HT-29 (cell line): ENCODE measurements around the gene MAPKAPK2. TPM values are rescaled to one million over a fixed set of nuclear protein-coding genes. Genes with fewer than 3 reads are reported as not detected.
A peak's percentile ranks its signal among the peaks of the same experiment; 100 is the strongest.
"Not testable (repeated sequence)": the region's sequence is repeated elsewhere in the genome, so short reads cannot be mapped to it uniquely, and the experiment has no call there.

ENCODE experiments used
- DNase-seq: peaks from one replicate; pipeline ENCODE4 v3.0.0-alpha.2; 2015; ENCODE audit warnings: low spot score
- small RNA-seq: library from RNA; depleted of rRNA; stranded (forward); fragments of <200 nt; gene quantifications from one replicate; pipeline ENCODE3, GENCODE V24; 2014
- total RNA-seq: library from RNA; depleted of rRNA; stranded (reverse); fragments of >200 nt; shearing (Covaris generic); gene quantifications from 2 replicates; pipeline ENCODE4 v1.2.3, GENCODE V29; 2014; rRNA removed

Gene MAPKAPK2
- total RNA-seq, 1 experiment from 2014 or later = 50.4 TPM

DNA sequence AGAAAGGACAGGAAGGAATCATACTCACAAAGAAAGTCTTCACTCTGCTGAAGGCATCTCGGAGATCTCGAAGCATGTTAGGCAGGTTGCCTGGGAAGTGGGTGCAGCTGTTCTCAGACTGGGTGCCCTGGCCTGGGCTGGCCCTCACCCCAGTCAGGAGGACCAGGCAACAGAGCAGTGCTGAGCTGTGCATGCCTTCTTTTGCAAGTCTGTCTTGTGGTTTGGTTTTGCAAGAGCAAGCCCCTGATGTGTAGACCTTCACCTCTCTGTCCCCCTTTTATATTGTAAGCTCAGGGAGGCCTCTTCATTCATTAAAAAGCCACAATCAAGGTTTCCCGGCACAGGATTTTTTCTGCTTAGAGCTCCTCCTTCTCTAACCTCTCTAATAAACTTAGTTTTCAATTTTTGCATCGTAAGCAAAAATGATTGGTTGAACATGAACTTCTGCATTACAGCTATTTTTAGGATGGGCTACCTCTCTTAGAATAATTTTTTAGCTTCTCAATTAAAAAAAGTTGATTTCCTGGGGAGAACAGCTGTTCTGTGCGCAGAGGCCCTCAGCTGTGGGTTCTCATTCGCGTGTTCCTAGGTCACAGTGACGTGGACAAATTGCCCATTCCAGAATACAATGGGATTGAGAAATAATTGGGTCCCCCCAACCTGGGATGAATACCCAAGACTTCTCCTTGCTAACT, 87.7 kb downstream of the MAPKAPK2 start, which contains the start of gene IL10:
TSS of gene IL10 (minus strand) at position 252 of the 695 bp plus-strand sequence. CDS start at position 193, 59 bp downstream.
- no peak for DNase-seq

DNA sequence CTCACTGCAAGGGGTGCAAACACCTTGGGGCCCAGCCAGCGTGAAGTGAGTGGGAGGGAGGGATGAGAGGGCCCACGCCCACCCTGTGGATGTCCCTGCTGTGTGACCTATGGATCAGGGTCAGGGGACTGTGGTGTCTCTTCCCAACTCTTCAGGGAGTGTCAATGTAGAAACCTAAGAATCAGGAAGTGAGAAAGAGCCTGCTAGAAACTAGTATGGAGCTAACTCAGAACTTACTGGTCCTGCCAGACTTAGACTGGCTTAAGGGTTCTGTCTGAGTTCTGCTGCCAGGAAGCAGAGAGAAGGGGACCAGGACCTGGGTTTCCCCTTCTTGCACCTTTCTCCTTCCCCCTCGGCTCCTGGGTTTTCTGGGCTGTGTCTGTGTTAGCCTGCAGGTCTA, 89.4 kb downstream of the MAPKAPK2 start:
- DNase-seq = no peak

DNA sequence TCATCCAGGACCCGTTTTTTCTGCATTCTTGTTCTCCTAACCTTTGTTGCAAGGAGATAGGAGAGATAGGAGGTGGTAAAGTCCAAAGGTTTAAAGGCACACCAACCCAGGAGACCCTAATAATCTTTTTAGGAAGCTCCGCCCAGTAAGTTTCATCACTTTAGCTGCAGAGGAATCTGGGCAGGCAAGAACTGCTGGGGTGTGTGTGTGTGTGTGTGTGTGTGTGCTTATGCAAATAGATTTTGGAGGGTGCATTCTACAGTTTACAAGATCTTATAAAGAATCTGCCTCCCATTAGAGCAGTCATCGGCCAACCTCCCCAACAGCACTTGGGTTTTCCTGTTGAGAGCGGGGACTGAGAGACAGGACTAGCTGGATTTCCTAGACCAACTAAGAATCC, 91.5 kb downstream of the MAPKAPK2 start:
- DNase-seq = peak; percentile 9

DNA sequence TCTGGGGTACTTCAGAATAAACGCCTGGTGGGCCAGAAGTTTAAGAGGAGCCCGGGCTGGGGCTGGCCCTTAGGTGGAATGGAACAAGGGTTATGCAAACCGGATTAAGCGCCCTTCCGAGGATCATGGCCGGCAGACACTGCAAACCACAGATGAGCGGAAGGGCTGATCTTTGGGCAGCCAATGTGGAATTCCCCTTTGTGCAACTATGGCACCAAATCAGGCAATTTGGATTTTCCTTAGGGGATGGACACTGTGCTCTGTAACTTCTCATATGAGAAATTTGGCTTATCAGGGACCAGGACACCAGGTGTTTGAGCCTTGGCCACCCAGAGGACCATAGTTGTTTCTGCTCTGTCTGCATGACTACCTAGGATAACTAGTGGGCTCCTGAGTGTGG, 93.3 kb downstream of the MAPKAPK2 start:
- DNase-seq = no peak

DNA sequence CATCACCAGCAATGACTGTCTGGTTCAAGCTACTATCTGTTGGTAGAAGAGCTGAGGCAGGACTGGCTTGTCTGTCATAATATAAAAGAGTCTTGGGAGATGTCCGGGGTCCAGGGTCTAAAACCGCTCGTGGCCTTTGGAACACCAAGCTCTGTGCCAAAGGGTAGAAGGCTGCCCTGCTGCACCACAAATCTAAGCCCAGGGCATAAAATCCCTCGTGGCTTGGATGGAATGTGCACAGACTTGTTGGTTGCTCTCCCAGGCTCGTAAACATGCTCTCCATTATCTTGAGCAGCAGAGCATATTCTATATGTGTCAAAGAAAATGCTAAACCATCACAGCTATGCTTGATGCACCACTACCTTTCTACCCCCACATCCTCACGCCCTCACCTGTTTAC, 94.2 kb downstream of the MAPKAPK2 start:
- not testable (repeated sequence) for DNase-seq

DNA sequence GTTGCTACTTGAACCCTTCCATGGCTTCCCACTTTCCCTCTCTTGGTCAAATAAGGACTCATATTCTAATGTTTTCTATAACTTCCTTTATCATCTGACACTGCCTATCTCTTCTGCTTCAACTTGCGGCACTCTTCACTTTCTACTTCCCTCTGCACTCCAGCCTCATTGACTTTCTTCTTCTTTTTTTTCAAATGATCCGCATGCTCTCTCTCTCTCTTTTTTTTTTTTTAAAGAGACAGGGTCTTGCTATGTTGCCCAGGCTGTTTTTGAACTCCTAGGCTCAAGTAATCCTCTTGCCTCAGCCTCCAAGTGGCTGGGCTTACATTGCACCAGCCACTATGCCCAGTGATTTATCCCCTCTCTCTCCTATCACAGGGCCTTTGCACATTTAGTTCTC, 94.9 kb downstream of the MAPKAPK2 start:
- no peak for DNase-seq

DNA sequence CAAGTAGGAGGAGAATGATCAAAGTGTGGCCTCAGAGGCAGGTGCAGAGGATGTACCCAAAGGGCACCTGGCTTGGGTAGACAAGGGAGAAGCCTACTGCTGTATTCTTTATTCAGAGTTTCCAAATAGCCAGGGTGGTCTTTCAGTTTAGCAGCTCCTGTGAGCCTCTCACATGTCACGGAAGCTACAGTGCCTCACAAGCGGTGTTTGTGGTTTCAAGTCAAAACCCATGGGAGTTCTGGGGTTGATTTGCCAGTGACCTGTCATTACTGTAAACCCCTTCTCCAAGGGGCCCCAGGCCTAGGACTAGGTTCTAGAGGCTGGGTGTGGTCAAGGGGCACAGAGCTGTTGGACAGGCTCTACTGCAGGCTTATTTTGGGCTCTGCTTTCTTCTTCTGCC, 97.7 kb downstream of the MAPKAPK2 start:
- DNase-seq = no peak

DNA sequence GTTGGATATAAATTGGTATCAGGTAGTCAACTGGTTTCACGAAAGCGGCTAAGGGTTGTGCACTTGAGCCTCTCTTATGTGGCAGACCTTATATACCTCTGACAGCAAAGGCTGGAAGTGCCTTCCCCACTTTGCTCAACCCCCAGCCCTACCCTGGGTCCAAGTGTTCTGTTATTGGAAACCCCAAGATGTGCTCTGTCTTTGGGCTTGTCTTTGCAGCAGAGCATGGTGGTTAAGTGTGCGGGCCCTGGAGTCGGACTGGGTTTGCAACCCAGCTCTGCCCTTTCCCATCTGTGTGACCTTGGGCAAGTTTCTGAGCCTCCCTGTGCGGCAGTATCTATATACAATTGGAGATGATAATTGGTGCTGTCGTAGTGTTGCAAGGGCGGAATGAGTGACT, 98.8 kb downstream of the MAPKAPK2 start:
- DNase-seq = no peak

Small RNAs within 50 kb of the gene (small RNA-seq; reads per million reads assigned to genes)
- gene RF00019 = not detected

Other genes with a start within 250 kb of the MAPKAPK2 start
- 11.7 and 12.0 TPM in 2 replicates for gene IKBKE, start 214.4 kb upstream of the MAPKAPK2 start, total RNA-seq
- 7.9 and 8.8 TPM in 2 replicates for gene RASSF5, start 177.4 kb upstream of the MAPKAPK2 start, total RNA-seq
- gene EIF2D, start 72.4 kb upstream of the MAPKAPK2 start, total RNA-seq = 46.0 and 47.4 TPM in 2 replicates
- 0.31 and 0.36 TPM in 2 replicates for gene DYRK3, start 49.4 kb upstream of the MAPKAPK2 start, total RNA-seq
- not detected in 2 replicates for gene IL19, start 85.9 kb downstream of the MAPKAPK2 start, total RNA-seq
- gene IL10, start 87.6 kb downstream of the MAPKAPK2 start, total RNA-seq = not detected in 2 replicates
- not detected in 2 replicates for gene IL20, start 180.7 kb downstream of the MAPKAPK2 start, total RNA-seq
- gene IL24, start 212.5 kb downstream of the MAPKAPK2 start, total RNA-seq = not detected in 2 replicates
- gene FCMR, start 237.0 kb downstream of the MAPKAPK2 start, total RNA-seq = 0.08 and 3.2 TPM in 2 replicates